SU-DHL-6 (cell line): ENCODE measurements around the gene PRR7.
A peak's percentile ranks its signal among the peaks of the same experiment; 100 is the strongest.

Experiments used
- H2AFZ ChIP-seq: fragments of 200-600 bp; sonication (generic); 2 replicates; pipeline ENCODE4 v1.6.1; 2014; ENCODE audit warnings: low read depth, mild to moderate bottlenecking, moderate library complexity, mixed read lengths, antibody characterized with exemption, low read length; ENCODE audit not compliant: severe bottlenecking
- H3F3A ChIP-seq: fragments of 200-600 bp; shearing (Covaris generic); 2 replicates; pipeline ENCODE4 v1.6.0; 2016; ENCODE audit warnings: antibody characterized with exemption, mild to moderate bottlenecking; ENCODE audit not compliant: insufficient read depth
- H3K27ac ChIP-seq: fragments of 200-600 bp; sonication (generic); 2 replicates; pipeline ENCODE4 v1.5.1; 2016; ENCODE audit warnings: low read depth, mild to moderate bottlenecking, low read length, moderate library complexity, mixed read lengths
- H3K27me3 ChIP-seq: fragments of 200-600 bp; sonication (generic), shearing (Covaris generic); 2 replicates; pipeline ENCODE4 v1.6.0; 2014; ENCODE audit warnings: mild to moderate bottlenecking, low read length
- H3K36me3 ChIP-seq: fragments of 200-600 bp; sonication (generic); 2 replicates; pipeline ENCODE4 v1.6.1; 2014; ENCODE audit warnings: mild to moderate bottlenecking, low read length, mixed read lengths
- H3K4me2 ChIP-seq: fragments of 300-600, 200-600 bp; shearing (Covaris generic), sonication (generic); 2 replicates; pipeline ENCODE4 v1.6.0; 2014; ENCODE audit warnings: low read length, low read depth, mild to moderate bottlenecking; ENCODE audit not compliant: poor library complexity, severe bottlenecking
- H3K4me3 ChIP-seq: fragments of 200-600 bp; sonication (generic); 2 replicates; pipeline ENCODE4 v1.5.1; 2014; ENCODE audit warnings: antibody characterized with exemption, low read length, mild to moderate bottlenecking, mixed read lengths; ENCODE audit not compliant: insufficient read depth, poor library complexity, severe bottlenecking
- H3K79me2 ChIP-seq: fragments of 200-600 bp; sonication (generic); 2 replicates; pipeline ENCODE4 v1.6.1; 2014; ENCODE audit warnings: mild to moderate bottlenecking, low read length, moderate library complexity; ENCODE audit not compliant: insufficient read depth
- H3K9ac ChIP-seq: fragments of 200-600 bp; sonication (generic); 2 replicates; pipeline ENCODE4 v1.7.0; 2014; ENCODE audit warnings: mild to moderate bottlenecking, low read length
- H3K9me2 ChIP-seq: fragments of 200-600 bp; sonication (generic); replicated peaks from 2 replicates; pipeline ENCODE4 v1.6.1; 2014; ENCODE audit warnings: low read length; ENCODE audit not compliant: insufficient read depth
- H3K9me3 ChIP-seq: fragments of 200-600 bp; sonication (generic); 2 replicates; pipeline ENCODE4 v1.6.1; 2014; ENCODE audit warnings: low read length, mixed read lengths; ENCODE audit not compliant: insufficient read depth
- H4K20me1 ChIP-seq: fragments of 200-600 bp; sonication (generic); 2 replicates; pipeline ENCODE4 v1.6.1; 2014; ENCODE audit warnings: low read depth, mild to moderate bottlenecking, antibody characterized with exemption, low read length, moderate library complexity, mixed read lengths
- CTCF ChIP-seq: fragments of 200-600 bp; sonication (generic); IDR thresholded peaks from one replicate; pipeline ENCODE4 v1.5.1; 2017; ENCODE audit warnings: antibody characterized with exemption, mild to moderate bottlenecking, low read length, moderate library complexity; ENCODE audit not compliant: insufficient read depth, poor library complexity, severe bottlenecking
- EZH2phosphoT487 ChIP-seq: fragments of 200-600 bp; sonication (generic), shearing (Covaris generic); conservative IDR thresholded peaks from 2 replicates; pipeline ENCODE4 v1.6.1; 2018; ENCODE audit warnings: mild to moderate bottlenecking, antibody characterized with exemption, low read length, moderate library complexity, mixed read lengths

Gene PRR7

GRCh38 chr5:177469750-177470525 lies 23.3 kb downstream of the PRR7 start:
- H3K9me2 ChIP-seq, result no peaks in the 10 kb centered on the region
- no peak overlapping the region for H3K27ac ChIP-seq
- H4K20me1 ChIP-seq, result no peaks in the 10 kb centered on the region
- peaks cover 13% of the 10 kb centered on the region for H3K79me2 ChIP-seq
- no peak overlapping the region for H3K9ac ChIP-seq
- TF ChIP-seq EZH2phosphoT487, result no peak
- no peak for TF ChIP-seq CTCF
- no peaks in the 10 kb centered on the region for H3K27me3 ChIP-seq
- H3K4me3 ChIP-seq, result no peak overlapping the region
- H3K9me3 ChIP-seq, result no peaks in the 10 kb centered on the region
- H2AFZ ChIP-seq, result no peak overlapping the region
- no peaks in the 10 kb centered on the region; the same call in 1 of the 2 replicates for H3F3A ChIP-seq
- no peak overlapping the region for H3K4me2 ChIP-seq
- H3K36me3 ChIP-seq, result peaks cover 3% of the 10 kb centered on the region; the same call in 1 of the 2 replicates

DNA sequence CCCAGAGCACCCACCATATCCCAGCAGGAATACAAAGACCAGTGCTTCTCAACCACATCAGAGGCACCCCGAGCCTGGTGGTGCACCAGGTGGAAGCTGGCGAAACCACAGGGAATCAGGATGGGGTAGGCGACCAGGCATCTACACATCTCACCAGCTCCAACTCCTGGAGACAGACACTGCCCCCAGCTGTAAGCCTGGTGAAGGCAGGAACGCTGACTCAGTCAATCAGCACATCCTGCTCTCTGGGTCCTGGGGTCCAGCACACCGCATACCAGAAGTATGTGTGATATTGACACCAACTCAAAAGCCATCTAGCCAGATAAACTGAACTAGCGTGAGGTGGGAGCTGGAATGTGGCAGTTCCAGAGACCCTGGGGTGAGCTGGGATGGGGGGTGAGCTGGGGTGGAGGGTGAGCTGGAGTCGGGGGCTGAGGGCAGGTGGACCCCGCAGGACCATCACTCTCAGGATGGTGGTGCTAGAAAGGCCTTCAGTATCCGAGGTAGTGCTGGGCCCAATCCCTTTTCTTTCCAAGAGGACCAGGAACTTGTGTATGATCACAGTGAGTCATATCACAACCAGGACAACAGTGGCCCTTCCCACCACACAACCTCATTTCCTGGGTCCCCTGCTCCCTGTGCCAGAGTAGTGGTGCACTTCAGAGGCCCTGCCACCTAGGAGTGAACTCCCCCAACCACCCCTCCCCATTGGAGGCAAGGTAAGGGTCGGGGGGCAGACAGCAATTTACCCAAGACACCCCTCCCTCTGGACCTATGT lies 24.3 kb downstream of the PRR7 start:
- TF ChIP-seq CTCF, result no peak
- no peak for TF ChIP-seq EZH2phosphoT487
- no peak overlapping the region for H3K27ac ChIP-seq
- no peaks in the 10 kb centered on the region for H3K9me3 ChIP-seq
- no peak overlapping the region for H3K4me3 ChIP-seq
- no peaks in the 10 kb centered on the region; the same call in 1 of the 2 replicates for H3F3A ChIP-seq
- H3K9me2 ChIP-seq, result no peaks in the 10 kb centered on the region
- H2AFZ ChIP-seq, result no peak overlapping the region
- H3K4me2 ChIP-seq, result no peak overlapping the region
- no peaks in the 10 kb centered on the region for H4K20me1 ChIP-seq
- peaks cover 13% of the 10 kb centered on the region for H3K79me2 ChIP-seq
- H3K9ac ChIP-seq, result no peak overlapping the region
- no peaks in the 10 kb centered on the region for H3K27me3 ChIP-seq
- H3K36me3 ChIP-seq, result no peaks in the 10 kb centered on the region

DNA sequence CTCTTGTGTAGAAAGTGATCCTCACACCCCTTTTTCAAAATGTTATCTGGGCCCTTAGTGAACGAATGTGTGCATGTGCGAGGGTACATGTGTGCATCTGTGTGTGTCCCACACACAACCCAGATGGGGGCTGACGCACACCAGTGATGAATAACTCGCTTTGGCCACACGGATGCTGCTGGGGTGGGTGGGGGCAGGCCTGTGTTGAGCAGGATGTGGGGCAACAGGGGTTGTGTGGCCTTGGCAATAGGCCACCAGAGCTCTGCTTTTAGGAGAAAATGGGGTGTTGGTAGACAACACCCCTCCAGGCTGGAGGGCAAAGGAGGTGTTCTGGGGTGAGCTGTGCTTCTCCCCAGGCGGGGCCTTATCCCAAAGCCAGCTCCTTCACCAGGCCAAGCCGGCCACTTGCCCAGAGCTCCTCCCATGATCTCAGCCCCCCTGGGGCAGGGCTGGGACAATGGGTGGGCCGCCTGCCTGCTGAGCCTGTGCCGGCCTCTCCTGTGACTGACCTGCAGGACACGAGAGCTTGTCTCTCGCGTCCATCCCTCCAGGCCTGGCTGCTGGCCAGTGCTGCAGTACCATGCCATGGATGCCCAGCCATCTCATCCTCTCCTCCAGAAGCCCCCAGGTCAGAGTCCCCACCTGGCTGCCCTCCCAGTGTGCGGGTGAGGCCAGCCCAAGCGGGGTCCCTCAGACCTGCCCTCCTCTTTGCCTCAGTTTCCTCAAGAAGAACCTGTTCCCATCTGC lies 25.2 kb downstream of the PRR7 start:
- TF ChIP-seq EZH2phosphoT487, result no peak
- TF ChIP-seq CTCF, result no peak
- Histone ChIP-seq H3F3A (no peaks in the 10 kb centered on the region; the same call in 1 of the 2 replicates), H3K9ac (peak overlapping the region; percentile 77), H3K4me3 (peak overlapping the region; percentile 75), H3K36me3 (no peaks in the 10 kb centered on the region), H3K9me3 (no peaks in the 10 kb centered on the region), H4K20me1 (no peaks in the 10 kb centered on the region), H3K79me2 (peaks cover 13% of the 10 kb centered on the region), H3K27me3 (no peaks in the 10 kb centered on the region), H2AFZ (no peak overlapping the region), H3K9me2 (no peaks in the 10 kb centered on the region), H3K27ac (peak overlapping the region; percentile 61), H3K4me2 (peak overlapping the region; percentile 78)
